Measurements from ENCODE around the gene SEC22C. TPM values are rescaled to one million over a fixed set of nuclear protein-coding genes. Genes with fewer than 3 reads are reported as not detected.

The SEC22C gene
- total and polyA plus RNA-seq, 2 of the 4 experiments (the other 2 are of a cell fraction) = 24.0 to 43.9 TPM

- Histone ChIP-seq H3K23ac (ENCODE audit: low read depth, low read length) (no peak overlapping the region), H2BK5ac (ENCODE audit: low read depth, low read length, poor library complexity, severe bottlenecking) (no peak overlapping the region), H3K9me3 (ENCODE audit: control insufficient read depth, insufficient read depth, low read length) (no peaks in the 10 kb centered on the region), H4K20me1 (ENCODE audit: insufficient read depth, low read length) (no peaks in the 10 kb centered on the region), H3K14ac (replicated peaks; ENCODE audit: low read depth, low read length) (no peak overlapping the region), H4K91ac (ENCODE audit: insufficient read depth, low read depth, low read length) (no peak overlapping the region), H3K4ac (ENCODE audit: low read depth, low read length) (no peak overlapping the region), H3K4me1 (ENCODE audit: control insufficient read depth, insufficient read depth, low read length) (no peaks in the 10 kb centered on the region), H2AK9ac (replicated peaks; ENCODE audit: low read depth, low read length, poor library complexity) (no peak overlapping the region), H3K27me3 (ENCODE audit: control insufficient read depth, insufficient read depth, low read length) (peaks cover 12% of the 10 kb centered on the region), H2BK120ac (ENCODE audit: low read depth, low read length) (no peak overlapping the region), H2AFZ (replicated peaks; ENCODE audit: low read length, poor library complexity) (no peak overlapping the region), H2AK5ac (ENCODE audit: low read depth, low read length) (no peak overlapping the region), H3K4me2 (ENCODE audit: low read depth, low read length) (no peak overlapping the region), H3K4me3 (ENCODE audit: insufficient read depth, low read depth, low read length) (no peak overlapping the region), H3K27ac (ENCODE audit: insufficient read depth, low read length) (no peak overlapping the region), H3K18ac (ENCODE audit: low read depth, low read length) (no peak overlapping the region), H3K9ac (ENCODE audit: low read depth, low read length) (no peak overlapping the region), H4K8ac (ENCODE audit: low read depth in 2 of 2, low read length in 2 of 2) (no peak overlapping the region), H3K9me1 (ENCODE audit: insufficient read depth, low read length) (no peaks in the 10 kb centered on the region), H4K5ac (ENCODE audit: low read depth, low read length) (no peak overlapping the region), H3K79me1 (ENCODE audit: low read depth in 1 of 2, low read length in 2 of 2) (no peaks in the 10 kb centered on the region), H3K56ac (ENCODE audit: extremely low read depth, insufficient read depth, low read length) (no peak overlapping the region), H2BK20ac (ENCODE audit: low read depth, low read length) (no peak overlapping the region), H3K36me3 (ENCODE audit: control insufficient read depth, insufficient read depth, low read length) (no peaks in the 10 kb centered on the region), H2BK15ac (ENCODE audit: low read depth, low read length) (no peak overlapping the region)
- ATAC-seq (ENCODE audit: low read depth) (no peak), DNase-seq (no peak)
- BruUV-seq (replicated peaks) = no TSS peak
- dilution Hi-C loops (cut with HindIII; ENCODE audit: low sequenced_read_pairs, unreplicated experiment) = no loop called here
- WGBS, 2 experiments (ENCODE audit: extremely low coverage in 2 of 2, insufficient read length in 1 of 2) = 20% methylated on average over 1 of the region's 2 CpGs; no CpG with 5 or more reads in 1 of the 2 experiments
- TF ChIP-seq CTCF (conservative IDR thresholded peaks at IDR 0.05; ENCODE audit: low read depth, low read length) (no peak), BHLHE40 (IDR thresholded peaks at IDR 0.05; ENCODE audit: low read depth, low read length) (no peak), MXI1 (IDR thresholded peaks at IDR 0.05; ENCODE audit: borderline replicate concordance, low read depth, low read length) (no peak), MAZ (IDR thresholded peaks at IDR 0.05; ENCODE audit: borderline replicate concordance, low read depth, low read length) (no peak), CHD1 (IDR thresholded peaks at IDR 0.05; ENCODE audit: low read depth, low read length) (no peak), CEBPB (IDR thresholded peaks at IDR 0.05; ENCODE audit: low read depth, low read length) (no peak), POLR2A (IDR thresholded peaks at IDR 0.05; ENCODE audit: low read depth, low read length) (no peak), MAFK (IDR thresholded peaks at IDR 0.05; ENCODE audit: low read depth, low read length) (no peak), SMC3 (IDR thresholded peaks at IDR 0.05; ENCODE audit: low read depth, low read length) (no peak), RFX5 (IDR thresholded peaks at IDR 0.05; ENCODE audit: low read depth, low read length) (no peak), RAD21 (IDR thresholded peaks at IDR 0.05; ENCODE audit: low read length) (no peak)
- ChIA-PET CTCF (no interaction called here), POLR2A (ENCODE audit: unreplicated experiment) (no interaction called here)
- intact Hi-C loops (cut with micrococcal nuclease) = loop anchor here (1.0 kb wide), 1 partner anchor 10 kb away; no protein-coding TSS in a partner anchor
- in situ Hi-C loops (cut with MboI; ENCODE audit: low sequenced_read_pairs) = no loop called here
These were observed 65.8 kb downstream of the SEC22C start for GRCh38 chr3:42515976-42516375.

Data from IMR-90 (cell line).